T-helper 2 cell treated with Interferon-gamma antibody and Interleukin-4, amounts not matched to agents 5 μg/mL and 100 μg/mL, for 36 hours (primary cell): ENCODE measurements around the gene CAPN11.
"Not testable (repeated sequence)": the region's sequence is repeated elsewhere in the genome, so short reads cannot be mapped to it uniquely, and the experiment has no call there.

Experiments used
- DNase-seq: peaks from one replicate; pipeline ENCODE4 v3.0.0; 2021; ENCODE audit warnings: low spot score
- H3K27ac Mint-ChIP-seq: one replicate; pipeline ENCODE4 v1.8.0; 2021; ENCODE audit warnings: mild to moderate bottlenecking, mixed read lengths
- H3K27me3 Mint-ChIP-seq: one replicate; pipeline ENCODE4 v1.8.0; 2021; ENCODE audit warnings: low read depth, mixed read lengths
- H3K36me3 Mint-ChIP-seq: one replicate; pipeline ENCODE4 v1.8.0; 2021; ENCODE audit warnings: low read depth, mixed read lengths
- H3K4me1 Mint-ChIP-seq: one replicate; pipeline ENCODE4 v1.8.0; 2021; ENCODE audit warnings: low read depth, mixed read lengths
- H3K4me3 Mint-ChIP-seq: one replicate; pipeline ENCODE4 v1.8.0; 2022; ENCODE audit warnings: mild to moderate bottlenecking, moderate library complexity, mixed read lengths
- H3K9me3 Mint-ChIP-seq: one replicate; pipeline ENCODE4 v1.8.0; 2021; ENCODE audit warnings: mixed read lengths

Gene CAPN11

DNA sequence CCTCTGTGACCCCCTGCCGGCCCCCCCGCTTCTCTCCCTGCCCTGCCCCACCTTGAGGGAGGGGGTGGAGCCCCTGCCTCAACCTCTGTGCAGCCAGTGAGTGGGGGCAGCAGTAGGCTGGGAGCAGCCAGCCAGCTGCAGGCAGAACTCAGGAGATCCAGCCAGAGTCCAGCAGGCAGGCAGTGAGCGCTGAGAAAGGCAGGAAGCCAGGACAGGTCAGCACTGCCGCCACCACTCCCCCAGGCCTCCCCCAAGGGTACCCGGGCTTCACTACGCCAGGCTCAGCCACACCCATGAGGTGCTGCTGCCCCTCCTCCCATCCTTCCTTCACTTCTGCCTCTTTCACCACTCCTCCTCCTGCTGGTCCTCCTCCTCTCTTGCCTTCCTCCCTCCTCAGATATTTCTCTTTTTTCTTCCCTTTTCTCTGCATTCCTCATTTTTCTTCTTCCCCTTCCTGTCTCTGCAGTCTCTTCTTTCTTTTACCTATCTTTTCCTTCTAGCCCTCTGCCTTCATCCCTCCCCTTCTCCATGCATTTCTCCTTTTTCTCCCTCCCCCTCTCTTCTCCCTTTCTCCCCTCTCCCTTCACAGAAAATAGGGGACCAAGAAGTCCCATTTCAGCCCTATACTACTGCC, 19.8 kb upstream of the CAPN11 start:
- Mint-ChIP-seq H3K27ac (no peak overlapping the region), H3K4me1 (no peaks in the 10 kb centered on the region), H3K9me3 (no peaks in the 10 kb centered on the region), H3K4me3 (no peak overlapping the region), H3K36me3 (no peaks in the 10 kb centered on the region), H3K27me3 (no peaks in the 10 kb centered on the region)
- DNase-seq: no peak

DNA sequence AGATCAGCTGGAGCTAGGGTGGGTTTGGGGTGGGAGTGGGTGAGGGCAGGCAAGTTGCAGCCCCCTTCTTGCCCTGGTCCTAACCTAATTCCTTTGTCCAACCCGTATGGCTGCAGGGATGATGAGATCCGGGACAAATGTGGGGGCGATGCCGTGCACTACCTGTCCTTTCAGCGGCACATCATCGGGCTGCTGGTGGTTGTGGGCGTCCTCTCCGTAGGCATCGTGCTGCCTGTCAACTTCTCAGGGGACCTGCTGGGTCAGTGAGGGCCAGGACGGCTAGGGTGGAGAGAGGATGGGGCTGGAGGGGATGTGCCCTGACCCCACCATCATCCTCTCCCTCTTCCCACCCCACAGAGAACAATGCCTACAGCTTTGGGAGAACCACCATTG, 19.3 kb upstream of the CAPN11 start:
- Mint-ChIP-seq H3K27ac (no peak overlapping the region), H3K9me3 (no peaks in the 10 kb centered on the region), H3K4me3 (no peak overlapping the region), H3K36me3 (no peaks in the 10 kb centered on the region), H3K4me1 (no peaks in the 10 kb centered on the region), H3K27me3 (no peaks in the 10 kb centered on the region)
- no peak for DNase-seq

DNA sequence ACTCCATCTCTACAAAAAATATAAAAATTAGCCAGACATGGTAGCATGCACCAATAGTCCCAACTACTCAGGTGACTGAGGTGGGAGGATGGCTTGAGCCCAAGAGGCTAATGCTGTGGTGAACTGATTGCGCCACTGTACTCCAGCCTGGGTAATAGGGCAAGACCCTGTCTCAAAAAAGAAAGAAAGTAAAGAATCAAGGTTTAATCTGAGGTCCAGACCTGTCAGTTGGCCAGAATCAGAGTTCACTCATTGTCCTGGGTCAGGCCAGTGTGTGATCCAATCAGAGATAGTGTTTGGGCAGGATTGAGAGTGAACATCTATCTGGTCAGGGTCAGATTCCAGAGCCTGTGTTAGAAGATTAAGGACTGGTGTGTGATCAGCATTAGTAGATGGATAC, 15.8 kb upstream of the CAPN11 start:
- DNase-seq: no peak
- Mint-ChIP-seq H3K27ac (no peak overlapping the region), H3K27me3 (no peaks in the 10 kb centered on the region), H3K36me3 (no peaks in the 10 kb centered on the region), H3K4me3 (no peak overlapping the region), H3K9me3 (no peaks in the 10 kb centered on the region), H3K4me1 (no peaks in the 10 kb centered on the region)

DNA sequence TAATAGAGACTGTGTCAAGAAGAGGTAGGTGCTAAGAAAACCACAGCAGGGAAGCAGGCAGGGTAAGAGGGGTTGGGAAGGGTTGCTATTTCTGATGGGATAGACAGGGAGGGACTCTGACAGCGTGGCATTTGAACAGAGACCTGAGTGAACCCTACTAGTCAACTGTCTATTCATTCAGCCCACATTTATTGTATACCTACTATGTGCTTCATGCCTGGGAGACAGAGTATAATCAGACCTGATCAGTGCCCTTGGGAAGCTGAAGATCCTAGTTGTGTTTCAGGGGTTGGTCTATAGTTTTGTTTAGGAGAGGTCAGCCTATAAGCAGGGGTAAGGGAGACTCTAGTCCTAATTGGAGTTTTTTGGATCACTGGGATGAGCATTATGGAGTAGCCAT, 14.9 kb upstream of the CAPN11 start:
- H3K9me3 Mint-ChIP-seq: no peaks in the 10 kb centered on the region
- H3K4me1 Mint-ChIP-seq: no peaks in the 10 kb centered on the region
- H3K27me3 Mint-ChIP-seq: no peaks in the 10 kb centered on the region
- H3K36me3 Mint-ChIP-seq: peaks cover under 1% of the 10 kb centered on the region
- H3K4me3 Mint-ChIP-seq: no peak overlapping the region
- H3K27ac Mint-ChIP-seq: no peak overlapping the region
- DNase-seq: no peak

DNA sequence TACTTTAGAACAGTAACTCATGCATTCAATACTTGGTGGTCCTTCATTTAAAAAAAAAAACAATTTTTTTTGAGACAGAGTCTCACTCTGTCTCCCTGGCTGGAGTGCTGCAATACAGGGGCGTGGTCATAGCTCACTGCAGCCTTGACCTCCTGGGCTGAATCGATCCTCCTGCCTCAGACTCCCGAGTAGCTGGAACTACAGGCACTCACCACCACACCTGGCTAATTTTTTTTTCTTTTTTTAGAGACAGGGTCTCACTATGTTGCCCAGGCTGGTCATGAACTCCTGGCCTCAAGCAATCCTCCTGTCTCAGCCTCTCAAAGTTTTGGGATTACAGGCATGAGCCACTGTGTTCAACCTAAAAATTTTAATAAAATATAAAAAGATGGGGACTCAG, 14.1 kb upstream of the CAPN11 start:
- H3K27ac Mint-ChIP-seq, H3K9me3 Mint-ChIP-seq, H3K36me3 Mint-ChIP-seq, H3K4me3 Mint-ChIP-seq, H3K27me3 Mint-ChIP-seq, H3K4me1 Mint-ChIP-seq, DNase-seq: not testable (repeated sequence)

DNA sequence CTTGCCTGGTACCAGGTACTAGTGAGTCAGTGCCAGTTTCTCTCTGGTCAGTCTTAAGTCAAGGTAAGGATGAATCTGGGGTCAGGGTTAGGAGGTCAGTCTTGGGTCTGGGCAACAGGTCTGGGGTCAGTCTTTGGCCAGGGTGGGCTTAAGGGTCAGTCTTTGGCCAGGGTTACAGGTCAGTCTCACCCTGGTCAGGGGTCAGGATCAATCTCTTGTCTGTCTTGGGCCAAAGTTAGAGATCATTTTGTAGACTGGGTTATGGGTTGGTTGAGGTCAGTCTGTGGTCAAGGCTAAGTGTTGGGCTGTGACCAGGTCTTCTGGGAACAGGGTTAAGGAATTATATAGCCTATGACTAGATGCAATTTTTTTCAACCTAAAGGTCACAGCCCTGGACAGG, 12.8 kb upstream of the CAPN11 start:
- peaks cover 1% of the 10 kb centered on the region for H3K36me3 Mint-ChIP-seq
- H3K27me3 Mint-ChIP-seq: no peaks in the 10 kb centered on the region
- H3K27ac Mint-ChIP-seq: no peak overlapping the region
- H3K9me3 Mint-ChIP-seq: no peaks in the 10 kb centered on the region
- H3K4me1 Mint-ChIP-seq: no peaks in the 10 kb centered on the region
- H3K4me3 Mint-ChIP-seq: no peak overlapping the region
- DNase-seq: no peak

DNA sequence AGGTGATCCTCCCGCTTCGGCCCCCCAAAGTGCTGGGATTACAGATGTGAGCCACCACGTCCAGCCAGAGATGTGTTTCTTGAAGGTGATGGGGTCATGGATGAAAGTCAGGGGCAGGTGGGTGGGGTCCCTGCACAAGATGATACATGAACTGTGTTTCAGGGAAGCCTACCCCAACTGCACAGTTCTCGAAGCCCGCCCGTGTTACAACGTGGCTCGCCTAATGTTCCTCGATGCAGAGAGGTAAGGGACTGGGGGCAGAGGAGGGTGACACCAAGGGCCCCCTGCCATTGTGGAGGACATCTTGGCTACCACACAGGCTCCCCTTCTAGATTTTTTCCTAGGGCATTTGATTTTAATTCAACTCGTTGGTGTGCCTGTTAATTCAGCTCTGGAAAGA, 11.9 kb upstream of the CAPN11 start:
- DNase-seq: no peak
- H3K9me3 Mint-ChIP-seq: no peaks in the 10 kb centered on the region
- peaks cover 3% of the 10 kb centered on the region for H3K4me1 Mint-ChIP-seq
- no peaks in the 10 kb centered on the region for H3K27me3 Mint-ChIP-seq
- no peak overlapping the region for H3K27ac Mint-ChIP-seq
- peaks cover 1% of the 10 kb centered on the region for H3K36me3 Mint-ChIP-seq
- no peak overlapping the region for H3K4me3 Mint-ChIP-seq

DNA sequence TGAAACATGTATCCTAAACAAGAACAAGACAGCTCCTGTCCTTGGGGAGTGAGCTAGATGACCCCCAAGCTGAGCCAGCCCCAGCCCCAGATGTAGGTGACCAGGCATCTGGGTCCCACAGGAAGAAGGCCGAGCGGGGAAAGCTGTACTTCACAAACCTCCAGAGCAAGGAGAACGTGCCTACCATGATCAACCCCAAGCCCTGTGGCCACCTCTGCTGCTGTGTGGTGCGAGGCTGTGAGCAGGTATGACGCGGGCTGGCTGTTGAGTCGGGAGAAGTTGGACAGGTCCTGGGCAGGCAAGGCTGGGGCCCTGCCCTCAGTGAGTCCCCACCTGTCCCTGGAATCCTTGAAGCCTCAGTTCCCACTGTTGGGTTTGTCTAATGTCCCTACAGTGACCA, 11.4 kb upstream of the CAPN11 start:
- Mint-ChIP-seq H3K4me3 (no peak overlapping the region), H3K27me3 (no peaks in the 10 kb centered on the region), H3K4me1 (peaks cover 3% of the 10 kb centered on the region), H3K36me3 (peaks cover 1% of the 10 kb centered on the region), H3K9me3 (no peaks in the 10 kb centered on the region), H3K27ac (no peak overlapping the region)
- DNase-seq: no peak

DNA sequence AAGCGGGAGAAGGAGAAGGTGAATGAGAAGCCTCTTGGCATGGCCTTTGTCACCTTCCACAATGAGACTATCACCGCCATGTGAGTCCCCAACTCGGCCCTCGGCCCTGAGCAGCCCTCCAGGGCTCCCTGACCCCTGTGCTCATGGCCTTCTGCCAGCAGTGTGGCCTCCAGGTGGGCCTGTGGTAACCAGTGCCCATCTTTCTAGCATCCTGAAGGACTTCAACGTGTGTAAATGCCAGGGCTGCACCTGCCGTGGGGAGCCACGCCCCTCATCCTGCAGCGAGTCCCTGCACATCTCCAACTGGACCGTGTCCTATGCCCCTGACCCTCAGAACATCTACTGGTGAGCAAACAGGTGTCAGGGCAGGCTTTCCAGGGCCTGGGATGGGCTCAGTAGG, 10.3 kb upstream of the CAPN11 start:
- no peaks in the 10 kb centered on the region for H3K27me3 Mint-ChIP-seq
- H3K36me3 Mint-ChIP-seq: peaks cover 1% of the 10 kb centered on the region
- no peak for DNase-seq
- no peaks in the 10 kb centered on the region for H3K9me3 Mint-ChIP-seq
- no peak overlapping the region for H3K4me3 Mint-ChIP-seq
- H3K4me1 Mint-ChIP-seq: peaks cover 3% of the 10 kb centered on the region
- H3K27ac Mint-ChIP-seq: no peak overlapping the region

DNA sequence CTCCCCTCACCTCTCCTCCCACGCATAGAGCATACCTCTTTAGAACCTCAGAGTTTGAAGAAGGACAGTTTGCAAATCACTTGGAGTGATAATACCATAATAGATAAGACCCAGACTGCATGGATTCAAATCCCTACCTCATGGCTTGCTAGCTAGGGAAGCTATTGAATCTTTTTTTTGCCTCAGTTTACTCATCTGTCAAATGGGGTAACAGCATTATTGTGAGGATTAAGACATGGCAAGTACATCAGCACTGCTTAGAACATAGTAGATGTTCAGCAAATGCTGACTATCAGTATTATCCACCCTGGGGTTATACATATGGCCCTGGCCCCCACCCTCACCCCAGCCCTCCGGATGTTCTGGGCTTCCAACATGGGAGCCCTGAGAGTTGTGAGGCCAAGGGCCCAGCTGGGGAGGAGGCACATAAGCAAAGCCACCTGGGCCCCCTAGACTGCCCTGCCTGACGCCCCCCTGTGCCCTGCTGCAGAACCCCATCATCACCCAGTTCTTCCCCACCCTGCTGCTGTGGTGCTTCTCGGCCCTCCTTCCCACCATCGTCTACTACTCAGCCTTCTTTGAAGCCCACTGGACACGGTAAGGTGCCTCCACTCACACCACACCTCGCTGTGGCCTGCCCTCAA, 9.1 kb upstream of the CAPN11 start:
- no peak overlapping the region for H3K4me3 Mint-ChIP-seq
- peaks cover 4% of the 10 kb centered on the region for H3K4me1 Mint-ChIP-seq
- H3K9me3 Mint-ChIP-seq: no peaks in the 10 kb centered on the region
- peaks cover 1% of the 10 kb centered on the region for H3K36me3 Mint-ChIP-seq
- H3K27ac Mint-ChIP-seq: no peak overlapping the region
- no peak for DNase-seq
- H3K27me3 Mint-ChIP-seq: no peaks in the 10 kb centered on the region

DNA sequence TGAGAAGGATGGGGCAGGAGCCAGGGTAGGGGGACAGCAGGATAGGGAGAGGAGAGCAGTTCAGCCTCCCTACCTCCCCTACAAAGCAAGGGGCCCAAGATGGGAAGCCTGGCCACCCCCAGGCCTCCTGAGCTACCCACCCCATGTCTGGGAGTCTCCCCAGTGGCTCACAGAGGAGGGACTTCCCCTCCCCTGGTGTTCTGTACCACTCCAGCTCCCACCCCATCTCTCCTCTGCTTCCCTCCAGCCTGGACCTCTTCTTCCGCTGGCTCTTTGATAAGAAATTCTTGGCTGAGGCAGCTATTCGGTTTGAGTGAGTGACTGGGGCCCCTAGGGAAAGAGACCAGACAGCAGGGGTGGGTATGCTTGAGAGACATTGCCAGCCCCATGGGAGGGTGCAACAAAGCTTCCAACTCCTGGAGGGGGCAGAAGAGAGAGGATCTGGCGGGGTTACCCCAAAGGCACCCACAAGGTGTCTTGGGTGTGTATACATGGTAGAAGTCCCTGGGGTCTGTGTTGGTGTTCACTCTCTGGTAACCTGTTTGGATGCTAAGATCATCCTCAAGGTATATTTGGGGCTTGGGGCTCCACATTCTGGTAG, 8.2 kb upstream of the CAPN11 start:
- H3K36me3 Mint-ChIP-seq: peaks cover 1% of the 10 kb centered on the region
- no peaks in the 10 kb centered on the region for H3K27me3 Mint-ChIP-seq
- no peak overlapping the region for H3K27ac Mint-ChIP-seq
- no peaks in the 10 kb centered on the region for H3K9me3 Mint-ChIP-seq
- no peak for DNase-seq
- peaks cover 5% of the 10 kb centered on the region for H3K4me1 Mint-ChIP-seq
- no peak overlapping the region for H3K4me3 Mint-ChIP-seq

DNA sequence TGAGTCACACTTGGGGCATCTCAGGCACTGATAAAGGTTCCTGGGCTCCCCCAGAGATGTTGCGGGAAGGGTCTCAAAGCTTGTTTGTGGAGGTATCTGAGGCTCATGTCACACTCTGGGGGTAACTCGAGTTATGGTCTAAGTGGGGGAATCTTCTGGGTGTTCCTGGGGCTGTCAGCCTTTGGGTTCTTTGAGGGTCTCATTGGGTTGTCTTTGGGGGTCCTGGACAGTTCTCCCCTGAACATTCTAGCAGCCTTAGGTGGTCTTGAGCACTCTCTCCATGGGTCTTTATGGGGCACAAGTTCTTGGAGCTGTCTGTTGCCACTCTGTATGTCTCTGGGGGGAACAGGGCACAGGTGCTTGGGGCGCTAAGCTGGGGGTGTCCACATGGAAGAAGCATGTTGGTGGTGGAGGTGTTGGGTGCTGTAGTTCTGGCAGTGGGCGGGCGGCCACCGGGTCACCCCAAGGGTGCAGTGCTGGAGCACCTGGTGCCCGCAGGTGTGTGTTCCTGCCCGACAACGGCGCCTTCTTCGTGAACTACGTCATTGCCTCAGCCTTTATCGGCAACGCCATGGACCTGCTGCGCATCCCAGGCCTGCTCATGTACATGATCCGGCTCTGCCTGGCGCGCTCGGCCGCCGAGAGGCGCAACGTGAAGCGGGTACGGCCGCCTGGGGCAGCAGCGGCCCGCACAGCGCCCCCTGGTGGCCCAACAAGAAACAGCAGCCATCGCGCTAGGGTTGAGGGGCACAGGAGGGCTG, 7.1 kb upstream of the CAPN11 start:
- DNase-seq: peak; percentile 76
- Mint-ChIP-seq H3K27me3 (no peaks in the 10 kb centered on the region), H3K36me3 (peaks cover 1% of the 10 kb centered on the region), H3K9me3 (no peaks in the 10 kb centered on the region), H3K4me1 (peaks cover 5% of the 10 kb centered on the region), H3K4me3 (no peak overlapping the region), H3K27ac (no peak overlapping the region)

DNA sequence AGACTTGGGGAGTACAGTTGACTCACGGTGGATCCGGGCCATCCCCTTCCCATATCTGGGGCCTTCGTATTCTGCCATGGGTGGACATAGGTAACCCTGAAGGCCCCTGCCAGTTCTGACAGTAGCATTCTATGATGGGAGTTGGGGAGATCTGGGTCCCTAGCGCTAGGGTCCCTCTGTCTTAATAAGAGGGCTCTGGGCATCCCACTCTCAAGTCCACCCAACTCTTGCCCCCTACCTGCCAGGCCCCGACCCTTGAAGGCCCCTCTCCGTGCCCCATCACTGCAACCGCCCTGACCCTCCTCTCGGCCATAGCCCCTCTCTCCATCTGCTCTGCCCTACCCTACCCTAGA, 6.5 kb upstream of the CAPN11 start:
- H3K4me3 Mint-ChIP-seq: no peak overlapping the region
- DNase-seq: no peak
- peaks cover 1% of the 10 kb centered on the region for H3K36me3 Mint-ChIP-seq
- no peaks in the 10 kb centered on the region for H3K27me3 Mint-ChIP-seq
- no peaks in the 10 kb centered on the region for H3K9me3 Mint-ChIP-seq
- H3K27ac Mint-ChIP-seq: no peak overlapping the region
- peaks cover 5% of the 10 kb centered on the region for H3K4me1 Mint-ChIP-seq

DNA sequence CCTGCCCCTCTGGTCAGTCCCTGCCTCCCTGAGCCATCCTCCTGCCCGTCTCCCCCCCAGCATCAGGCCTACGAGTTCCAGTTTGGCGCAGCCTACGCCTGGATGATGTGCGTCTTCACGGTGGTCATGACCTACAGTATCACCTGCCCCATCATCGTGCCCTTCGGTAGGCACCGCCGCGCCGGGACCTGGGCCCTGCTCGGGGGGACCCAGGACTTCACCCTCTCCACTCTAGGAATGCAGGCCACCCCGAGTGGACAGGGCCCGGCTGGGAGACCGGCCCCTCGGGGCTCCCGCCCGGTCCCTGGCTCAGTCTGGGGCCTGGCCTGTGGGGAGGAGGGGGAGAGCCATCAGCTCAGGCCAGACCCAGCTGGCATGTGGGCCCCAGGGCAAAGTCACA, 6.1 kb upstream of the CAPN11 start:
- H3K27ac Mint-ChIP-seq: no peak overlapping the region
- no peak overlapping the region for H3K4me3 Mint-ChIP-seq
- peaks cover 1% of the 10 kb centered on the region for H3K36me3 Mint-ChIP-seq
- no peaks in the 10 kb centered on the region for H3K27me3 Mint-ChIP-seq
- H3K4me1 Mint-ChIP-seq: peaks cover 5% of the 10 kb centered on the region
- H3K9me3 Mint-ChIP-seq: no peaks in the 10 kb centered on the region
- no peak for DNase-seq
